LNCaP clone FGC (cell line): ENCODE results near the gene PRKD1.

Experiments
- DNase-seq: peaks from one replicate; pipeline ENCODE4 v3.0.0-alpha.2; 2011; ENCODE audit warnings: low read depth
- H3K4me3 ChIP-seq: 2 replicates; pipeline ENCODE4 v1.5.1; 2011; ENCODE audit warnings: mild to moderate bottlenecking, low read depth, low read length, control low read depth
- TF ChIP-seq, protein P1 (sequence below): IDR thresholded peaks from 2 replicates; pipeline ENCODE4 v1.5.1; 2012; ENCODE audit warnings: mild to moderate bottlenecking; ENCODE audit not compliant: control insufficient read depth, insufficient read depth; ENCODE audit errors: extremely low read depth

PRKD1 gene

DNA sequence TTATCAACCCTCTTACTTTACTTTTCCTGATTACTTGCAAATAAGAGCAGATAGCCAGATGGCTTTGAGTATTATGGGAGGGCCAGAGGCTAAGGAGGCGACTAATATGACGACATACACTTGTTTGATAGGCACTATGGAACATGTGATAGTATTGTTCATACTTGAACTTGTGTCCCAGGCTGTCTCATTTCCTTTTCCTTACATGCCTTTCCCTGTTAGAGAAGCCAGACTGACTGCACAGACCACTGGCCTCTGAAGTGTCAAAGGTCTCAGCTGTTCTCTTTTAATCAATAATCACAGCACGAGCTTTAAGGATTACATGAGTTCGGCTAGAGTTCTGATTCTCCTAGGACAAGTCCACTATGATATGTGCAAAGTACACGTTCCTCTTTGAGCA is 326.0 kb downstream of the PRKD1 start:
- TF ChIP-seq, protein P1, sequence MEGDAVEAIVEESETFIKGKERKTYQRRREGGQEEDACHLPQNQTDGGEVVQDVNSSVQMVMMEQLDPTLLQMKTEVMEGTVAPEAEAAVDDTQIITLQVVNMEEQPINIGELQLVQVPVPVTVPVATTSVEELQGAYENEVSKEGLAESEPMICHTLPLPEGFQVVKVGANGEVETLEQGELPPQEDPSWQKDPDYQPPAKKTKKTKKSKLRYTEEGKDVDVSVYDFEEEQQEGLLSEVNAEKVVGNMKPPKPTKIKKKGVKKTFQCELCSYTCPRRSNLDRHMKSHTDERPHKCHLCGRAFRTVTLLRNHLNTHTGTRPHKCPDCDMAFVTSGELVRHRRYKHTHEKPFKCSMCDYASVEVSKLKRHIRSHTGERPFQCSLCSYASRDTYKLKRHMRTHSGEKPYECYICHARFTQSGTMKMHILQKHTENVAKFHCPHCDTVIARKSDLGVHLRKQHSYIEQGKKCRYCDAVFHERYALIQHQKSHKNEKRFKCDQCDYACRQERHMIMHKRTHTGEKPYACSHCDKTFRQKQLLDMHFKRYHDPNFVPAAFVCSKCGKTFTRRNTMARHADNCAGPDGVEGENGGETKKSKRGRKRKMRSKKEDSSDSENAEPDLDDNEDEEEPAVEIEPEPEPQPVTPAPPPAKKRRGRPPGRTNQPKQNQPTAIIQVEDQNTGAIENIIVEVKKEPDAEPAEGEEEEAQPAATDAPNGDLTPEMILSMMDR, result no peak
- no peak overlapping the region for H3K4me3 ChIP-seq

DNA sequence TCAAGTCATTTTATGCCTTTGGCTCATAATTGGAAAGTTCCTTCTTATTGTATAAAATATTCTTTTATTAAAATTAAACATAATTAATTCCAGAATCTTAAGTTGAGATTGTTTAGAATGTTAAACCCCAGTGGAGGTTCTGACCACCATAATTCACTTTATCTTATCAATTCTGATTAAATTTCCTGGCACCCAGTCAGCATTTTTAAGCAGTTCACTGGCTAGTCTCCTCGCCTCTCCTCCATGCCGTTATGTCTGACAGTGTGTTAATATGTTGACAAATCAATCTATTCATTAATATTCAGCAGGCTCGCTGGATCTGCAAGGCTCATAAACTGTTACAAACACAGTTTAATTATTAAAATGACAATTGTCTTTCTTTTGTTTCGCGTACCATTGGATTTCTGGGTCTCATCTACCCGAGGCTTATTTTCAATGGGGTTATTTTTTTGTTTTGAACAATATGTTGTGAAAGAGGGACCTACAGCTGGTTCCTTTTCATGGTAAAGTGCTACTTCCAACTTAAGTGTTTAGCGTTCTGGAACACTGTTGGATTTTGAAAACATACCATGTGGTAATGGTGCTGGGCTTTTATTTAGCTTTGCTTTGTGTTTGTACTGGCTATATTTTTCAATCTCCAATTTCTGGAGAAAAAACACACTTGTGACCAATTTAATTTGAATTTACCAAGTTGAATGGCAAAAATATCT is 339.7 kb downstream of the PRKD1 start:
- TF ChIP-seq, protein P1, result no peak
- H3K4me3 ChIP-seq, result no peak overlapping the region
- DNase-seq, result no peak

More for the DNA sequence above, 326.0 kb downstream of the PRKD1 start:
- DNase-seq, result no peak

DNA sequence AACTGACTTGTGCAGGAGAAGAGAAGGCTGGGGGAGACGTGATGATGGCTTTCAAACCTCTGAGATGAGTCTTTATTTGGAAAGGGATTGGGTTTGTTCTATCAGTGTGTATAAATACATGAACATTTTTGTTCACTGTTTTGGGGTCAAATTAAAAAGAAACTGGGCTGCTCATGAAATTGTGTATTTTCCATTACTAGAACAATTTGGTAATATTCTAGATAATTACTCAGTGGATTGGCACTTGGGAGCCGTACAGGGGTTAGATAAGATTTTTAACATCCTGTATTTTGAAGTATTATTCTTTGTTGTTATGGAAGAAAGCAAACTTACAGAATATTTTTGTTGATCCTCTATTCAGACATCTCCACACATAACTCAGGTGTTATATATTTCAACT is 340.6 kb downstream of the PRKD1 start:
- TF ChIP-seq, protein P1, result no peak
- no peak overlapping the region for H3K4me3 ChIP-seq
- DNase-seq, result no peak

DNA sequence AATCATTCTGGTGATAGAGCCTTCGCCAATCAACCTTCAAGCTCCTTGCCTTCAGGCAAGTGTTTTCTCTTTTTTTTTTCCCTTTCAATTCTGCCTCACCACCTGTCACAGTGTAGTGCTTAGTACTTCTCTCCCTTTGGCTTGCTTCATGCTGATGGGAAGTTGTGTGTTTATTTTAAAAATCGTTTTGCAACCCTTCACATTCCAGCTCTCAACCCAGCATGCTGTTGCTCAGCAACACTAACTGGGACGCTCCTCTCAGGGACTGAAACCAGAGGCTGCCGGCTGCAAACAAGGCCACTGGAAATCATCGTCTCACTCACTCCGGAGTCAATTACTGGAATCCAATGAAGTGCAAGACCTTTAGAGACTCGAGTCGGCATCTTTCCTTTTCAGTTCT is 342.7 kb downstream of the PRKD1 start:
- TF ChIP-seq, protein P1, result no peak
- H3K4me3 ChIP-seq, result no peak overlapping the region
- DNase-seq, result no peak

DNA sequence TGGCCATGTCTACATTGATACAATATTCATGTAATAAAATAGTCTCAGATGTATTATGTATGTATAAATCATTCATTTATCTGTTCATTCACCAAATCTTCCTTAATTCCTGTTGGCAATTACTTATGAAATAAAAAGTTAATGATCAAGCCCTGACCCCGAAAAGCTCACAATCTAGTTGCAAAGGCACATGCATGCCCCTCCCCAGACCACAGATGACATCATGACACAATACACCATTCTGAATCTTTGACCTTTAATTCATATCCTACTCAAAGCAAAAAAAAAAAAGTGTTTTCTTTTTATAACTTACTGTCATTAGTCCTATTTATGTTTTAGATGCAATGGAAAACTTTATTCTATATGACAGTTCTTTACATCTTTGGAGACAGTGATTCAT is 346.9 kb downstream of the PRKD1 start:
- TF ChIP-seq, protein P1, result no peak
- no peak for DNase-seq
- no peak overlapping the region for H3K4me3 ChIP-seq

DNA sequence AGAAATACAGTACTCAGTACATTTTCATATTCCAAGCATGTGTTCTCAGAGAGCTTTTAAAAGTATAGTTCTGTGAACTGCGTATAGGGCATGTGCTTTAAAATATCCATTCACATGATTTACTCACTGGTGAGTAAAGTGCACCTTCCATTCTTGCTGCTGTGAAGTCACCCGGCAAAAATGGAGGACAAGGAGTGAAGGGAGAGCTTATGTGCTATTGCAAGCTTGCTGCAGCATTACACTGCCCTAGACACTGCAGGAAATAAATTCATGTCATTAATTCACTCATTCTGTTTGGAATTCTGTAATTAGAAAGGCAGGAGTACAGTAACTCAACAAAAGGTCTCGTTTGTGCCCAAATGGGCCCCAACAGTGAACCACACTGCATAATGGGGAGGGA is 347.8 kb downstream of the PRKD1 start:
- no peak overlapping the region for H3K4me3 ChIP-seq
- no peak for DNase-seq
- TF ChIP-seq, protein P1, result no peak

DNA sequence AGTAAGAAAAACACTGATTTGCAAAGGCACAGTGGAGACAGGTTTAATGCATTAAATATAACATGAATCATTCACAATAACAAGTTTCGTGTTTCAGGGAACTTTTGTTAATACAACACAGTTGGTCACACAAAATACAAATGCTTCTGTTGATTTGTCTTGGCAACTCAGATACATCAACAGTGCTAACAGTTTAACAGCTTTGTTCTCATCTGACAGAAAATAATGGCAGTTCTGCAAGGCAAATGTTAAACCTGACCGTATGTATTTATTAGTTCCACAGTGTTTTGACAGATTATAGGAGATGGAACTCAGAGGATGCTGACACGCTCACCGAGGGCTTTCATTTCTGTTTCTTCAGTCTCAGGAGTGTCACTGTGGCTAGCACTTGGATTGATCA is 350.7 kb downstream of the PRKD1 start:
- DNase-seq, result no peak
- no peak overlapping the region for H3K4me3 ChIP-seq
- TF ChIP-seq, protein P1, result no peak
